ENCODE measurements around the gene OGT.
"Not testable (repeated sequence)": the region's sequence is repeated elsewhere in the genome, so short reads cannot be mapped to it uniquely, and the experiment has no call there.

- TF ChIP-seq FOXM1 (IDR thresholded peaks at IDR 0.05; ENCODE audit: low read depth); RAD21 (IDR thresholded peaks at IDR 0.05; ENCODE audit: low read length); POLR2AphosphoS5 (IDR thresholded peaks at IDR 0.05; ENCODE audit: low read depth, low read length); SMC3 (IDR thresholded peaks at IDR 0.05; ENCODE audit: low read depth, low read length); RCOR1 (IDR thresholded peaks at IDR 0.05; ENCODE audit: low read length); SIN3A (IDR thresholded peaks at IDR 0.05; ENCODE audit: borderline replicate concordance, low read depth, low read length); CHD2 (IDR thresholded peaks at IDR 0.05; ENCODE audit: low read length, partially characterized antibody); USF2 (IDR thresholded peaks at IDR 0.05; ENCODE audit: borderline replicate concordance, low read depth, low read length); NFIC (IDR thresholded peaks at IDR 0.05; ENCODE audit: borderline replicate concordance); EP300 (IDR thresholded peaks at IDR 0.05; ENCODE audit: borderline replicate concordance in 1 of 2, low read depth in 1 of 2, low read length in 1 of 2); EZH2phosphoT487 (IDR thresholded peaks at IDR 0.05; ENCODE audit: borderline replicate concordance, low read depth); YY1 (IDR thresholded peaks at IDR 0.05; ENCODE audit: low read depth): not testable (repeated sequence)
- TF ChIP-seq, protein P1, sequence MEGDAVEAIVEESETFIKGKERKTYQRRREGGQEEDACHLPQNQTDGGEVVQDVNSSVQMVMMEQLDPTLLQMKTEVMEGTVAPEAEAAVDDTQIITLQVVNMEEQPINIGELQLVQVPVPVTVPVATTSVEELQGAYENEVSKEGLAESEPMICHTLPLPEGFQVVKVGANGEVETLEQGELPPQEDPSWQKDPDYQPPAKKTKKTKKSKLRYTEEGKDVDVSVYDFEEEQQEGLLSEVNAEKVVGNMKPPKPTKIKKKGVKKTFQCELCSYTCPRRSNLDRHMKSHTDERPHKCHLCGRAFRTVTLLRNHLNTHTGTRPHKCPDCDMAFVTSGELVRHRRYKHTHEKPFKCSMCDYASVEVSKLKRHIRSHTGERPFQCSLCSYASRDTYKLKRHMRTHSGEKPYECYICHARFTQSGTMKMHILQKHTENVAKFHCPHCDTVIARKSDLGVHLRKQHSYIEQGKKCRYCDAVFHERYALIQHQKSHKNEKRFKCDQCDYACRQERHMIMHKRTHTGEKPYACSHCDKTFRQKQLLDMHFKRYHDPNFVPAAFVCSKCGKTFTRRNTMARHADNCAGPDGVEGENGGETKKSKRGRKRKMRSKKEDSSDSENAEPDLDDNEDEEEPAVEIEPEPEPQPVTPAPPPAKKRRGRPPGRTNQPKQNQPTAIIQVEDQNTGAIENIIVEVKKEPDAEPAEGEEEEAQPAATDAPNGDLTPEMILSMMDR (IDR thresholded peaks at IDR 0.05), result not testable (repeated sequence)
- TF ChIP-seq, protein P2, sequence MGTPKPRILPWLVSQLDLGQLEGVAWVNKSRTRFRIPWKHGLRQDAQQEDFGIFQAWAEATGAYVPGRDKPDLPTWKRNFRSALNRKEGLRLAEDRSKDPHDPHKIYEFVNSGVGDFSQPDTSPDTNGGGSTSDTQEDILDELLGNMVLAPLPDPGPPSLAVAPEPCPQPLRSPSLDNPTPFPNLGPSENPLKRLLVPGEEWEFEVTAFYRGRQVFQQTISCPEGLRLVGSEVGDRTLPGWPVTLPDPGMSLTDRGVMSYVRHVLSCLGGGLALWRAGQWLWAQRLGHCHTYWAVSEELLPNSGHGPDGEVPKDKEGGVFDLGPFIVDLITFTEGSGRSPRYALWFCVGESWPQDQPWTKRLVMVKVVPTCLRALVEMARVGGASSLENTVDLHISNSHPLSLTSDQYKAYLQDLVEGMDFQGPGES (IDR thresholded peaks at IDR 0.05; ENCODE audit: low read depth, low read length), result not testable (repeated sequence)
Observed at GRCh38 chrX:71611736-71612135, 78.8 kb downstream of the OGT start.
